ENCODE data around the gene PCNP.
"Not testable (repeated sequence)": the region's sequence is repeated elsewhere in the genome, so short reads cannot be mapped to it uniquely, and the experiment has no call there.

Gene PCNP

GRCh38 chr3:101573449-101574387, at the start of gene PCNP:
Gene PCNP, plus strand, starts transcription at chr3:101574180. Its CDS starts 36 bp downstream, at chr3:101574216.
- peak; percentile 95 to 97 (median 96) for DNase-seq

- no peak for DNase-seq
Measured at GRCh38 chr3:101527441-101527840, 46.5 kb upstream of the PCNP start.

GRCh38 chr3:101527906-101528305, 46.1 kb upstream of the PCNP start:
- DNase-seq = no peak

GRCh38 chr3:101529816-101530685, 43.9 kb upstream of the PCNP start:
- DNase-seq = no peak

GRCh38 chr3:101530686-101531047, 43.3 kb upstream of the PCNP start:
- no peak for DNase-seq

GRCh38 chr3:101531473-101532086, 42.4 kb upstream of the PCNP start:
- DNase-seq = no peak

- DNase-seq = no peak
Measured at GRCh38 chr3:101532783-101533602, 41.0 kb upstream of the PCNP start.

GRCh38 chr3:101533603-101533968, 40.4 kb upstream of the PCNP start:
- DNase-seq = no peak

- DNase-seq = no peak
Measured at GRCh38 chr3:101535221-101535620, 38.8 kb upstream of the PCNP start.

GRCh38 chr3:101536266-101536665, 37.7 kb upstream of the PCNP start:
- DNase-seq = no peak

GRCh38 chr3:101536955-101537354, 37.0 kb upstream of the PCNP start:
- DNase-seq = not testable (repeated sequence)

GRCh38 chr3:101542957-101543356, 31.0 kb upstream of the PCNP start:
- DNase-seq = no peak

GRCh38 chr3:101544161-101544850, 29.7 kb upstream of the PCNP start:
- no peak for DNase-seq

GRCh38 chr3:101548527-101549105, 25.4 kb upstream of the PCNP start:
- DNase-seq = no peak

GRCh38 chr3:101549473-101549872, 24.5 kb upstream of the PCNP start:
- no peak for DNase-seq

GRCh38 chr3:101551359-101552081, 22.5 kb upstream of the PCNP start:
- not testable (repeated sequence) for DNase-seq

- not testable (repeated sequence) for DNase-seq
Measured at GRCh38 chr3:101553381-101553780, 20.6 kb upstream of the PCNP start.

- DNase-seq = no peak
Measured at GRCh38 chr3:101556064-101556463, 17.9 kb upstream of the PCNP start.

- DNase-seq = peak; percentile 78 to 84 (median 82)
Measured at GRCh38 chr3:101561630-101562328, 12.2 kb upstream of the PCNP start, which contains the start of gene TRMT10C. Gene TRMT10C, plus strand, starts transcription at chr3:101561868. Its CDS starts 2,914 bp downstream, at chr3:101564782.
